Type B pancreatic cell (in vitro differentiated cells): ENCODE data around the gene TP73. TPM values are rescaled to one million over a fixed set of nuclear protein-coding genes. Genes with fewer than 3 reads are reported as not detected.

Experiments
- DNase-seq: peaks from one replicate; pipeline ENCODE4 v3.0.0; 2021; ENCODE audit warnings: mixed read lengths; ENCODE audit not compliant: unreplicated experiment; ENCODE audit errors: extremely low spot score
- H3K27ac Mint-ChIP-seq: 2 replicates; pipeline ENCODE4 v1.8.0; 2021; ENCODE audit warnings: mild to moderate bottlenecking, mixed read lengths
- H3K27me3 Mint-ChIP-seq: 2 replicates; pipeline ENCODE4 v1.8.0; 2021; ENCODE audit warnings: mixed read lengths
- H3K36me3 Mint-ChIP-seq: 2 replicates; pipeline ENCODE4 v1.8.0; 2021; ENCODE audit warnings: mixed read lengths
- H3K4me1 Mint-ChIP-seq: one replicate; pipeline ENCODE4 v1.8.0; 2021; ENCODE audit warnings: mixed read lengths; ENCODE audit not compliant: unreplicated experiment
- H3K4me3 Mint-ChIP-seq: 2 replicates; pipeline ENCODE4 v1.8.0; 2021; ENCODE audit warnings: mild to moderate bottlenecking, mixed read lengths
- H3K9me3 Mint-ChIP-seq: 2 replicates; pipeline ENCODE4 v1.8.0; 2021; ENCODE audit warnings: mixed read lengths
- total RNA-seq: library from RNA; stranded (reverse); gene quantifications from 2 replicates; pipeline ENCODE4 v1.2.1, GENCODE V29; 2021; ENCODE audit warnings: low replicate concordance
- TF ChIP-seq, protein P1 (sequence below): fragments of 200-600 bp; sonication (generic); conservative IDR thresholded peaks from 2 replicates; pipeline ENCODE4 v1.5.0; 2021; ENCODE audit warnings: antibody characterized with exemption, mild to moderate bottlenecking

The TP73 gene
- total RNA-seq, 1 donor from 2014 or later, result 1.6 TPM

DNA sequence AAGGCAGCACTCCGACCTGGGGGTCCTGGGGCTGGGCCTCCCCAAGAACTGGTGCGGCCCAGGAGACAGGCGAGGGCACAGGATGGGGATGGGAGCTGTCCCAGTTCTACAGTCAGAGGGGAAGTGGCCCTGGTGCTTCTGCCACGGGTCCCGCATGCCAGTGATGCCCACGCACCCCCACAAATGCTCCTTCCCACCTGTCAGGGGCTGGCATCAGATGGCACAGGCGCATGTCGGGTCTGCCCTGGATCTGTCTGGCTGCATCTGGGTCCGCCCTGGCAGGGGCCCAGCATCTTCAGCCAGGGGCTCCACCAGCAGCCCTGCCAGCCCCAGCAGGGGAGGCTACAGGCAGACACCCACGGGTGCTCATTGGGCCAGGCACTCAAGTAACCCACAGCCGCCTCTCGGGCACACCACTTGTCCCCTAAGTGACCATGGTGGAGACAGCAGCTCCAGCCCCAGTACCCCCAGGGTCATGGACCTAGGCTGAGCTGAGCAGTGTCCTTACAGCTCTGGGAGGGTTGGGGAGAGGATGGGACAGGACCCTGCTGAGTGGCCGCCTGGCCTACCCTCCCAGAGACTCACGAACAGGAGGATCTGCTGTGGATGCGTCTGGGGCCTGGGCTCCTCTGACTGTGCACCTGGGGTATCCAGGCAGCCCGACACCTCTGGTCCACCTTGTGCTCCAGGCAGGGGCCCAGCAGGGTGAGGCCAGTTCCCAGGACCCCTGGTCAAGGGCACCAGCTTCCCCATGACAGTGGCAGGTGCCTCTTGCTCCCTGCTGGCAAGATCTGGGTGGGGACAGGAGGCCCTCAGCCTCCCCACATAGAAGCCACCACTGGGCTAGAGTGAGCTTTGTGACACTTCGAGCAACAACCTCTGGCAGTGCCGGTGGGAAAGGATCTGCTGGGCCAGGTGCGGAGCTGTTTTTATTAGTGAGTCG, 125.6 kb downstream of the TP73 start:
- Mint-ChIP-seq H3K27ac (no peak overlapping the region), H3K36me3 (peaks cover 12% of the 10 kb centered on the region), H3K4me1 (peaks cover 8% of the 10 kb centered on the region), H3K27me3 (no peaks in the 10 kb centered on the region), H3K9me3 (no peaks in the 10 kb centered on the region), H3K4me3 (no peak overlapping the region)
- TF ChIP-seq, protein P1, sequence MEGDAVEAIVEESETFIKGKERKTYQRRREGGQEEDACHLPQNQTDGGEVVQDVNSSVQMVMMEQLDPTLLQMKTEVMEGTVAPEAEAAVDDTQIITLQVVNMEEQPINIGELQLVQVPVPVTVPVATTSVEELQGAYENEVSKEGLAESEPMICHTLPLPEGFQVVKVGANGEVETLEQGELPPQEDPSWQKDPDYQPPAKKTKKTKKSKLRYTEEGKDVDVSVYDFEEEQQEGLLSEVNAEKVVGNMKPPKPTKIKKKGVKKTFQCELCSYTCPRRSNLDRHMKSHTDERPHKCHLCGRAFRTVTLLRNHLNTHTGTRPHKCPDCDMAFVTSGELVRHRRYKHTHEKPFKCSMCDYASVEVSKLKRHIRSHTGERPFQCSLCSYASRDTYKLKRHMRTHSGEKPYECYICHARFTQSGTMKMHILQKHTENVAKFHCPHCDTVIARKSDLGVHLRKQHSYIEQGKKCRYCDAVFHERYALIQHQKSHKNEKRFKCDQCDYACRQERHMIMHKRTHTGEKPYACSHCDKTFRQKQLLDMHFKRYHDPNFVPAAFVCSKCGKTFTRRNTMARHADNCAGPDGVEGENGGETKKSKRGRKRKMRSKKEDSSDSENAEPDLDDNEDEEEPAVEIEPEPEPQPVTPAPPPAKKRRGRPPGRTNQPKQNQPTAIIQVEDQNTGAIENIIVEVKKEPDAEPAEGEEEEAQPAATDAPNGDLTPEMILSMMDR, result no peak
- DNase-seq, result no peak

DNA sequence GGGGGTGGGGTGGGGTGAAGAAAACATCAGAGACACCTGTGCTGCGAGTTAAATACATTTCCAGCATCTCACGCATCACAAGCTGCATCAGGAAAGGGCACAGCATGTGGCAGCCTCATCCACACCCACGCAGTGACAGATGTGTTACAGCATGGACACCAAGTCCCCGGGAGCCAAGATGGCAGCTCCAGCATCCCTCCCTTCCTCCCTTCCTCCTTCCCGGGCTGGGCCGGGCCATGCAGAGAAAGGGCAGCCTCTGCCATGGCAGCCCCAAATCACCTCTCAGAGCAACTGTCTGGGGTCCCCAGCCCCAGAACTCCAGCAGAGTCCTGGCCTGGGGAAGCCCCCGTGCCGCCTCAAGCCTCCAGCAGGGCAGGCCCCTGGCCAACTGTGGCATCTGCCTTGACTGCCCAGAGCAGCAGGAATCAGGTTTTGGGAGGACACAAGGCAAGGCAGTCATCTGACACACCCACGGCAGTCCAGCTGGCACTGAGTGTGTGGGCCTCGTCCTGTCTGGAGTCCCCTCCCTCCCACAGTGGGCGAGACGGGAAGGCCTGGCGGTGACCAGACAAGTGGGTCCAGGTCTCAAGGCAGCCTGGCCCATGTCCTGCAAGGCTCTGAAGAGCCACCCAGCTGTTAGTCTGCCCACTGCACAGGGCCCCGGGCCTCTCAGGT, 126.4 kb downstream of the TP73 start:
- H3K4me3 Mint-ChIP-seq, result no peak overlapping the region
- H3K4me1 Mint-ChIP-seq, result peaks cover 8% of the 10 kb centered on the region
- DNase-seq, result no peak
- H3K27ac Mint-ChIP-seq, result no peak overlapping the region
- TF ChIP-seq, protein P1, result no peak
- H3K36me3 Mint-ChIP-seq, result peaks cover 12% of the 10 kb centered on the region
- H3K9me3 Mint-ChIP-seq, result no peaks in the 10 kb centered on the region
- H3K27me3 Mint-ChIP-seq, result no peaks in the 10 kb centered on the region

DNA sequence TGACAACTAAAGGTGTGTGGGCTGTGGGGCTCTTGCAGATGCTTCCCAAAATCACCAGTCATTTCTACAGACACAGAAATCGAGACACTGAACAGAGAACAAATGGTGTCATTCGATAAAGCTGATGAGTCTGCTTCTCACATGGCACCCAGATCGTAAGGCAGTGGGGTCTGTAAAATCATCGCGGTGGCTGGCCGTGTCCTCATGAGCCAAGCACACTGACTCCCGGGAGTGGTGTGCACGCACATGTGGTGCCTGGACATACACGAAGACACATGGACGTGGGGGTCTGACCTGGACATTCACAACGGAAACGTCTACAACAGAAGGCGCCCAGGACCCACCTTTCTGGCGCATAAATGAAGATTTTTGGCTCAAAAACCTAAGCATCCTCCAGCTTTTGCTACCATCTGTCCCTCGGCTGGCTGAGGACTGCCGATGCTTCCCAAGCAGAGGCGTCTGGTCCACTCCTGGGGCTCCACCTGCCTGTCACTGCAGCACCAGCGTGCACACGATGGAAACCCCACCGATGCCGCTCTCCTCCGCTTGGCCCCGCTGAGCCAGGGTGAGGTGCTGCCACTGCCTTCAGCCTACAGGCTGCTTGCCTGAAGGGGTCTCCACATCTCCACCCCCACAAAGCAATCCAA, 127.1 kb downstream of the TP73 start:
- Mint-ChIP-seq H3K4me1 (peaks cover 8% of the 10 kb centered on the region), H3K4me3 (no peak overlapping the region), H3K27me3 (no peaks in the 10 kb centered on the region), H3K9me3 (no peaks in the 10 kb centered on the region), H3K36me3 (peaks cover 16% of the 10 kb centered on the region), H3K27ac (no peak overlapping the region)
- no peak for DNase-seq
- TF ChIP-seq, protein P1, result no peak

DNA sequence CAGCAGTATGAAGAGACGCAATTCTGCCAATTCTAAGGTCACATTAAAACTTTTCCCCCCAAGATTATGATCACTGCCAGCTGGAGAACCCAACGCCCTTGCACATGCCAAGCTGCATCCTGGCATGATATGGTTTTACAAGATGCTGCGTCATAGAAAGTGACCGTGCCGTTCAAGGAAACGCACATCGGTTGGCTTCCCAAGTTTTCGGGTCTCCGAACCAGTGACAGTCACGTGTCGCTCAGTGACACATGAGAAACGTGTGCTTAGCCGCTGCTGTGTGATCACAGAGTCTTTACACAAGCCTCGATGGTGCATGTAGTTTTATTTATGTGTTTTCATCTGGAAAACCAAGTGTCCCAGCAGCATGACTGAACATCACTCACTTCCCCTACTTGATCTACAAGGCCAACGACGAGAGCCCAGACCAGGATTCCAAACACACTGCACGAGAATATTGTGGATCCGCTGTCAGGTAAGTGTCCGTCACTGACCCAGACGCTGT, 127.6 kb downstream of the TP73 start:
- H3K9me3 Mint-ChIP-seq, result no peaks in the 10 kb centered on the region
- H3K4me1 Mint-ChIP-seq, result peaks cover 8% of the 10 kb centered on the region
- no peak overlapping the region for H3K27ac Mint-ChIP-seq
- TF ChIP-seq, protein P1, result no peak
- H3K4me3 Mint-ChIP-seq, result no peak overlapping the region
- peaks cover 17% of the 10 kb centered on the region for H3K36me3 Mint-ChIP-seq
- no peak for DNase-seq
- H3K27me3 Mint-ChIP-seq, result no peaks in the 10 kb centered on the region

DNA sequence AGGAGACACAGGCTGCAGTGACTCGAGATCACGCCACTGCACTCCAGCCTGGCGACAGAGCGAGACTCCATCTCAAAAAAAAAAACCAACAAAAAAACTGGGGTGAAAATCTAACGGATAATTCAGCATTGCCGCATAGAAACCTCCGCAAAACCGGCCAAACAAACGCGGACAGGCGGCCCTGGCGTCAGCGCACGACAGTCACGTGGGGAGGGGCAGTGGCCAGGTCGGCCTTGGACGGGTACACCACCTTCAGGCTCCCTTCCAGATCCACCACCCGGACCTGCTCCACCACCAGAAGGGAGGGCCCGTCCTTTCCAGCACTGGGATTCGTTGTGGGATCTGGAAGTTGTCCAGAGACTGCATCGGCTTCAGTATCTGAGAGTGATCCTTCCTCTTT, 128.6 kb downstream of the TP73 start:
- H3K9me3 Mint-ChIP-seq, result no peaks in the 10 kb centered on the region
- peaks cover 20% of the 10 kb centered on the region for H3K36me3 Mint-ChIP-seq
- TF ChIP-seq, protein P1, result no peak
- H3K4me3 Mint-ChIP-seq, result no peak overlapping the region
- no peaks in the 10 kb centered on the region for H3K27me3 Mint-ChIP-seq
- no peak for DNase-seq
- H3K27ac Mint-ChIP-seq, result no peak overlapping the region
- peaks cover under 1% of the 10 kb centered on the region for H3K4me1 Mint-ChIP-seq
